Activated T-cell treated with anti-CD3 and anti-CD28 coated beads for 24 hours (primary cell): Measurements from ENCODE around the gene C11orf98.
"Not testable (repeated sequence)": the region's sequence is repeated elsewhere in the genome, so short reads cannot be mapped to it uniquely, and the experiment has no call there.

Source experiments
- DNase-seq: peaks from one replicate; pipeline ENCODE4 v3.0.0-alpha.2; 2020; ENCODE audit warnings: low read depth

Gene C11orf98

DNA sequence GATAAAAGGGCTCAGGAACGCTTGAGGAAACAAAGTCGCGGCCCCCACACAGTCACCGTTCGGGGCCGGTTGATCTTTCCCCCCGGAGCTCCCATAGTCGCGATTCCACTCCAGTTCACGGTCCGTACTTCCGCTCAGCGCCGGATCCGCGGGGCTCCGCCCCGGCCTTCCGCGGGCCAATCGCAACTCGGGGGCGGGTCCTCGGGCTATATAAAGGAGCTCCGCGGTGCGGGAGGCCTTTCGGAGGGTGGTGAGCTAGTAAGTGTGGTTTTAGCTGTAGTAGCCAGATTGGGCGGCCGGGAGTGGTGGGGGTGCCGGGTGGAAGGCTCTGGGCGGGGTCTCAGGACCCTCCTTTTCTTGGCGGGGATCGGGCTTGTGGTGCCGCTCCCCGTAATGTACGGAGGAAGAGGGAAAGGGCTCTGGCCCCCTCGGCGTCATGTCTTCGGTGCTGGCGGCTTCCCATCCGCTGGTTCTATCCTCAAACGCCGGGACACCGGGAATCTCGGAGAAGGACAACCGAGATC lies at the start of gene C11orf98, which contains the start of gene CSKMT:
TSS of gene C11orf98 (minus strand) at position 136 of the 524 bp plus-strand sequence. CDS start at position 95, 41 bp downstream.
TSS of gene CSKMT (plus strand) at position 238 of the 524 bp plus-strand sequence. CDS start 568 bp downstream, outside the sequence.
- DNase-seq: peak; percentile 95

DNA sequence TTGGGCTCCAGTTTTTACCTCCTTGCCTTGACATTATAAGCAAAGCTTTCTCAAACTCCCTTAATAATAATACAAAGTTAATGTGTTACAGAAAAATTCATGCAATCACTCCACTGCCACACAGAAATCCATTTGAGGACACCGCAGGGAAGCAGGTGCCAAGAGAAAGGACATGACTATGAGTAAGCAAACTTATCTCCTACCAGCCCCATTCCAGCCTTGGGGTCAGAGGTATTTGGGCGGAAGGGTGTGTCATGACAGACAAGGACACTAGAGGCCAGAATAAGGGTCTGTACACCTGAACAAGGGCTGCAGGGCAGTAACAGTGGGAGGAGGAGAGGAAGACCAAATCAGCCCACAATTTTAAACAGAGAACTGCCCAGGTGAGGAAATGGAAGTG lies 48.3 kb upstream of the C11orf98 start:
- no peak for DNase-seq

DNA sequence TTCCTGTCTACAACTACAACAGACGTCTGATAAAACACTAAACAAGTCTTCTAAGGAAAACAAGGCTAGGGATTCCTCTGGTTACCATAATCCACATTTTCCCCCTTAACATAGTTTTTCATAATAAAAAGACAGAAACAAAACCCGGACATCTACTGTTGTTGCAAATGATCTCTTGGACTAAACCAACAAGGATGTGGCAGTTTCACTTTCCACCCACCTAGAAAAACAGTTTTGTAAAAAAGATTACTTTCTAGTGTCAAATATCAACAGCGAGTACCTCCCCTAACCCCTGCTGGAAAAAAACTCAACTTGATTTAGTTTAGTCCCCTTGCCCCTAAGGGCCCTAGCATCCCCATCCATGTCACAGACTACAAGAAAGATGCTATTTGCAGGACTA lies 47.9 kb upstream of the C11orf98 start:
- DNase-seq: no peak

DNA sequence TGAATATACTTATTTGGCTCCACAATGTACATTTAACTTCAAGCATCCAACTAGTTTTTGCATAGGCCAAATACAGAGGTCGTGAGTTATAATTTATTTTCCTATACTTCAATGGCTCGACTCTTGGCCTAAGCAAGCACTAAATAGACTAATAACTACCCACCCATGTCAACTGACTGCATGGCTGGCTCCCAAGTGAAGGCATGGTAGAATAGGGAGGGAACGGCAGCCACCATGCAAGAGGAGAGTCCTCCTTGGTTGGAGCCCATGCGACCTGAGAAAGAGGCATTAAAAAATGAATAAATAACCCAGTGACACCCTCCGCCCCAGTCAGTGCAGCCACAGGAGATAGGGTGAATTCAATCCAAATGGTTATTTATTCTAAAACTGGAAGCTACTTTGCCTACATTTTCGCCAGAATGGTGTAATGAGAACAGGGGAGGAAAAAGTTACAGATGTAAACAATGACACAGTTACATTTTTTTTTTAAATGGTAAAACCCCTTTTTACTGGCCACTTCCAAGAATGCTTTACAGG lies 47.3 kb upstream of the C11orf98 start:
- no peak for DNase-seq

DNA sequence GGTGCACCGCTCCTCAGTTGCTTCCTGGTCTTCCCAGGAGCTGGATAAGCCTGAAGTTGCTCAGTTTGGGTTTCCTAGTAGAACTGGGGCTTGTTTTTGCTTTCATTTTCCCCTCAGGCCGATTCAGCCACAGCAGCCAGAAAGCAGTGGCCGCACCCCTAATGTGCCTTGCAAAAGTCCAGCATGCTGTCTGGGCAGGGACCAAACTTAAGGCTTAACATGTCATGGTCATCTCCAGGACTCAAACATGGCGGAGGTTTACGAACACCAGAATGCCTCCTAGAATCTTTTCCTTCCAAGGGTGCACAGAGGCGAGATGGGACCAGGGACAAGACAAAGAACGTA lies 45.0 kb upstream of the C11orf98 start:
- DNase-seq: peak; percentile 8

DNA sequence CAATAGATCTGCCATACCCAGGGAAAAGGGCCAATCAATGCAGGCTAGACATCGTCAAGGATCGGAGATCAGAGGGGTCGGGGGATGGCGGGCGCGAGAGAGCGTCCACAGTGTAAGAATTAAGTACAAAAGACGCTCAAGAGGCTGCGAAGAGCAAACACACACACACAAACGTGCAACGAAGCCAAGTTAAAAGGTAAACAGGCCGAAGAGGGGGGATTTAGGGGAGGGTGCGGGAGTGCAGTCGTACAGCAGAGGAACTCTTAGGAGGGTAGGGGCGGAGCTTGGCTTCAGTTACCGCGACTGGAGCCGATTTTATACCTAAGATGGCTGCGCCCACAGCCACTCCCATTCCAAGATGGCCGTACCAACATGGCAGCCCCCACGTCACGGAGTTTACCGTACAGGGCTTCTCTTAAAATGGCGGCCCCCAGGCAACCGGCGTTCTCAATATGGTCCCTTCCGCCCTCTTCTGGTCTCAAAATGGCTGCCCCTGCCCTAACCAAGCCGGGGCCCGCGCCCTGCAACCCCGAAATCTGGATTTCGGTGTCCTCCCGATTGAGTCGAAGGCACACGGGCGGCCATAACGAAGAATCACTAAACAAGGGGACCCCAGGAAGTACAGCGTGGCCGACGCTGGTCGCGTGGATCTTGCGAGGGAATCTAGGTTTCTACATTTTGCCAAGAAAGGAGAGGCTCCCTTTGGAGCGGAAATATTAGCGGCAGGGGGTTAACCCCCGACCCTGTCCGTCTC lies 44.4 kb upstream of the C11orf98 start:
- DNase-seq: peak; percentile 92

DNA sequence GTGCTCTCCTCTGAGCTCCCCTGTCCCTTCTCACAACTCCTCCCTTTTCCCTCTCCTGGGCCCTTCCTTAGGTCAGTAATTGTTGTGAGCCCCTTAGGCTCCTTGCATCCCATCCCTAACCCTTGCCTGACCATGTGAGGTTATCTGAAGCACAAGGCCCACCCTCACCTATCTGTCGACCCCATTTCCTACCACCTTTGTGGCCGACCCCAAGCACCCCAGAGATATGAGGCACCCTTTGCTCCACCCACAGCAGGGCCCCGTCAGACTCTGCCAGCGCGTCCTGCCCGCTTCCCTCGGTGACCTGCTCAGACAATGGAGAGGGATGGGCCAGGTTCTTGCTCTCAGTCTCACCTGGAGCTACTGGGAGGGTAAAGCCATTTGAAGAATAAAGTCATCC lies 43.8 kb upstream of the C11orf98 start:
- peak; percentile 21 for DNase-seq

DNA sequence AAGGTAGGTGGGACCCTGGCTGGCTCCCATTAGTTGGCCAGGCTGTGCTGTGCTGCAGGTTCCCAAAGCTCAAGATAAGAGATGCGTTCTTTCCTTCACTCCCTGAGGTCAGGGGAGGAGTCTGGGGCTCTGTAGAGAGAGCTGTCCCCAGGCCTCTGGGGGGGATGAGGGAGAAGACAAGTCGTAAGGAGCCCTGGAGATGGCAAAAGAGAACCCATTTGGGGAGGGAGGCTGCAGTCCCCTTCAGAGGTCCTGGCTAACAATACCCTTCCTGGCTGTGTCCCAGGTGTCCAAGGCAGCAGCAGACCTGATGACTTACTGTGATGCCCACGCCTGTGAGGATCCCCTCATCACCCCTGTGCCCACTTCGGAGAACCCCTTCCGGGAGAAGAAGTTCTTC lies 43.4 kb upstream of the C11orf98 start:
- DNase-seq: no peak

DNA sequence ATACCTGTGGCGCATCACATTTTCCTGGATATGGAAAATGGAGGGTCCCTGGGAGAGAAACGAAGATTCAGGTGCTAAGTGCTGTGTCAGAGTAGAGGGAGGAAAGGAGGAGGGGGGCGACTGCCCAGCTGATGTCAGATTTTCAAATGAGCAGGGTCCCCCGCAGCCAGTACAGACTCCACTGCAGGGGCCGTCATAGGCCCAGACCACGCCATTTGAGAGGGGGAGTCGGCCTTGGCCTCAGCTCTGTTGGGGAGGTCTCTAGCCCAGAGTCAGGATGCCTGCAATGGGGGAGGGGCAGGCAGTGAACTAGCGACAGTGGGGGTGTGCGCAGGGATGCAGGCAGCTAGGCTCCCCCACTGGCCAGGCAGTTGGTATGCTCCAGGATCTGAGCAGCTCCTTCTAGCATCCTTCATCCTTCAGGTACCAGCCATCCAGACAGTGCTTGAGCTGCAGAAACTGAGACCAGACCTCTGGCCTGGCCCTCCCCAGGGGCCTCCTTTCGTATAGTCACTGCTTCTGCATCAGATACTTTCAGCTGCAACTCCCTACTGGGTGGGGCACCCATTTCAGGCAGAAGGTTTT lies 42.4 kb upstream of the C11orf98 start, which contains the start of the genes BSCL2 and GNG3:
TSS of gene BSCL2 (minus strand) at position 148 of the 585 bp plus-strand sequence. CDS start 229 bp downstream, outside the sequence.
TSS of gene GNG3 (plus strand) at position 400 of the 585 bp plus-strand sequence. CDS start 620 bp downstream, outside the sequence.
- DNase-seq: no peak

DNA sequence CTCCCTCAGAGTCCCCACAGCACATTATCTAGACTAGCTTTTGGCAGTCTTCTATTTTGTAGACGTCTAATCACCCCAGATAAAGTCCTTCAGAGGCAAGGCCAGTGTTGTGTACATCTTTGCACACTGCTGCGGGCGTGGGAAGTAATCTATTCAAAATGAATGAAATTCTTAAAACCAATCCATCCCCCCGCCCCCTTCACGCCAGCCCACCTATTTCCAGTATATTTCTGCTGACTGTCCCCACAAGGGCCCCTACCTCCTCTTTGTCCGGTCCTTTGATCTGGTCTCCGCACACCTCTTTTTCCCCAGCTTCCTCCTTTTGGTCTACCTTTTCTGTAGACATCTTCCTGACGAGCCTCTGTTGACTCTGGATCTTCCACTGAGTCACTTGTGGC lies 41.8 kb upstream of the C11orf98 start:
- no peak for DNase-seq

DNA sequence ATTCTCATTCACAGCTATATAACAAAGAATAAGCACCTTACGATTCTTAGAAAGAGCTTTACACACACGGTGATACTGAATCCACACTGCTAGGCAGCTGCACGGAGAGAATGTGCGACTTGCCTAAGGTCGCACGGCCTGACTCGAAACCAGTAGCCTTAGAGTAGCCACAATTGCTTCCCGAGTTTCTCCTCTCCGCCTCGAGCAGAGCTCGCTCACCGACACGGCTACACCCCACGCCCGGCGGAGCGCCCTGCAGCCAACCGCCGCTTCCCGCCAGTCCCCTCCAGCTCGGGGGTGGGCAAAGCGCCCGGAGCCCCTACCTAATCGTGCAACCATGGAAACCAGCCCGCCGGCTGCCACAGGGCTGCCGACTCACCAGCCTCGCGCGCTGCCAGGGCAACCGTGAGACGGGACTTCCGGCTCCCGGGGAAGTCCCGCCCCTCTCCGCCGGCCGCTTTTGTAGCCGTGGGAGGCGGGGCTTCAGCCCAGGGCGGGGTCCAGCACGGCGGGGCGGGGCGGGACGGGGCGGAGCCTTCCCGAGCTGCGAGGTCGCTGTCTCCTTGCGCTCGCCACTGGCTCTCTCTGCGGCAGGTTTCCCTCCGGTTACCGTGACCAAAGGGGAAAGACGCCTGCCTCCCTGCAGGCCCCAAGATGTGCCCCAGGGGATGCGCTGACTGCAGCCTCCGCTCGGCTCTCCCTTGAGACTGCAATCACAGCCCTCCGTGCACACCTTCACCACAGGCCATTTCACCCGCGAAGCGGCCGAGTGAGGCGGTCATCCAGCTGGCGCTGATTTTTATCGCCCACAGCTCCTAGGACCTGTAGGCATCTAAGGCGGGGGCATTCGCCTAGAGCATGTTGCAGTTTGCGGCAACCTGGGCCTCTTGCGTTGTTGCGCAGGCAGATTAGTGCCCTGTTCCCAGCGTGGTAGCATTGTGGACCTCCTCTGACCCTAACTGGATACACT lies 41.2 kb upstream of the C11orf98 start:
- peak; percentile 92 for DNase-seq

DNA sequence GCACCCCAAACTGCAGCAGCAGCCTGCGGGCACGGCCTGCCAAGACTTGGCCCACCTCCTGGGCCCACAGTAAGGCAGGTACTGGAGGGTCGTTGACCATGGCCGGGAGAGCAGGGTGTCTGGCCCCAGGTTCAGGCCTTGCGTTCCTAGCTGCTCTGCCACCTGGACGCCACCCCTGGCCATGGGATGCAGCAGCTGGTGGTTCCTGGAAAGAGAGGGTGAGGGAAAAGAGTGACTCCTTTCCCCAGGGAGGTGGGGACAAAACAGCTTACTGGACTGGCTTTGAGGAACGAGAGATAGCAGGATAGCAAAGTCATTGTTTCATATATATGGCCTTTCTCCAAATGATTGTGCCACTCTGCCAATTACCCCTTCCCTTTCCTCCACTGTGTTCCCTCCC lies 40.4 kb upstream of the C11orf98 start:
- no peak for DNase-seq

DNA sequence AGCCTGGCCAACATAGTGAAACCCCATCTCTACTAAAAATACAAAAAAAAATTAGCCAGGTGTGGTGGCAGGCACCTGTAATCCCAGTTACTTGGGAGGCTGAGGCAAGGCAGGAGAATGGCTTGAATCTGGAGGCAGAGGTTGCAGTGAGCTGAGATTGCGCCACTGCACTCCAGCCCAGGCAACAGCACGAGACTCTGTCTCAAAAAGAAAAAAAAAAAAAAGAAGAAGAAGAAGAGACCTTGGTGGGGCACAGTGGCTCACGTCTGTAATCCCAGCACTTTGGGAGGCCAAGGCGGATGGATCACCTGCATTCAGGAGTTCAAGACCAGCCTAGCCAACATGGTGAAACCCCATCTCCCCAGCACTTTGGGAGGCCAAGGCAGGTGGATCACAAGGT lies 38.9 kb upstream of the C11orf98 start:
- DNase-seq: not testable (repeated sequence)

DNA sequence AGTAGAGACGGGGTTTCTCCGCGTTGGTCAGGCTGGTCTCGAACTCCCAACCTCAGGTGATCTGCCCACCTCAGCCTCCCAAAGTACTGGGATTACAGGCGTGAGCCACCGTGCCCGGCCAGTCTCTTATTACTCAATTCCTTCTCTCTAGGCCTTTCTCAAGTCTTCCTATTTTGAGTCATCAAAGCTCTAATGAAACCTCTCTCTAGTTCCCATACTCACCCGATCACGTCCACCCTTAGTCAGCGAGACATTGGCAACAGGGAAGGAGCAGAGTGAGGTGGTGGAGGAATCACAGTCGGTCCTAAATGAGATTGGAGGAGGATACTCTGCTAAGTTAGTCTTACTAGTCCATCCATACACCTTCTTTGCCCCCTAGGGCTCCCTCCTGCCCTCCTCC lies 37.2 kb upstream of the C11orf98 start:
- no peak for DNase-seq

DNA sequence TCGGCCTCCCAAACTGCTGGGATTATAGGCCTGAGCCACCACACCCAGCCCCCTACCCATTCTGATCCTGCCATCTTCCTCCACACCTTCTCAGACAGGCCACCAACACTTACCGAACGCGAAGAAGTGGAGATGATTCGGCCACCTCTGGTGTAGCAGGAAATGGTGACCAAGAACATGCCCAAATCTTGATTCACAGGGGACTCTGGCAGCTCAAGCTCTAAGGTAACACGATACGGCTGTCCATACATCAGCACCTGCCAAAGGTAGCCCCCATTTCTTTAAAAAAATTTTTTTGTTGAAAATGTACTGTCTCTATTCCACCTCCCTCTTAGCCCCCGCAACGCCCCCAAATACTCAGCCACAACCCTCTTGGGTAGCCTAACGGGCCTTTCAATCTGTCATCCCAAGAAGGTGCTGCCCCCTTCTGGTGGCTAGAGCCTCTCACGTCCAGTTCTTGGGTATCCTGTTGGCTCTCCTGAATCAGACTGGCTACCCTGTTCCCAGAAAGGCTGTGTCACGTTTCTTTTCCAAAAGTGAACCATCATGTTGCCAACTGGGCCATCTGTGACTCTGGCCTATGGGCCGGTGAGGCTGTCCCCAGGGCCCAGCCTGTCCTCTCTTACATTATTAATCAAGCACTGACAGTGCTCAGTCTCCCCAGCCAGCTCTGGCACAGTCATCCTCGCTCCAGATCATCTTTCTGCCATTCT lies 29.6 kb upstream of the C11orf98 start:
- DNase-seq: peak; percentile 64

DNA sequence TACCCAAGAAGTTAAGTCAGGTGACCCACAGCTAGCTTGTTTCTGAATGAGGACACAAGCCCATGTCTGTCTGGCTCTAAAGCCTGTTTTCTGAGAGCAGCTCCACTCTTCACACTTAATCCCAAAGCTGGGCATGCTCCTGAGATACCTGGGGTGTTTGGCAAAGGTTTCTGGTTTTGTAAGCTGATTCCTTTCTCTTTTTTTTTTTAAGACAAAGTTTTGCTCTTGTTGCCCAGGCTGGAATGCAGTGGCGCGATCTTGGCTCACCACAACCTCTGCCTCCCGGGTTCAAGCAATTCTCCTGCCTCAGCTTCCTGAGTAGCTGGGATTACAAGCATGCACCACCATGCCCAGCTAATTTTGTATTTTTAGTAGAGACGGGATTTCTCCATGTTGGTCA lies 28.6 kb upstream of the C11orf98 start:
- not testable (repeated sequence) for DNase-seq

DNA sequence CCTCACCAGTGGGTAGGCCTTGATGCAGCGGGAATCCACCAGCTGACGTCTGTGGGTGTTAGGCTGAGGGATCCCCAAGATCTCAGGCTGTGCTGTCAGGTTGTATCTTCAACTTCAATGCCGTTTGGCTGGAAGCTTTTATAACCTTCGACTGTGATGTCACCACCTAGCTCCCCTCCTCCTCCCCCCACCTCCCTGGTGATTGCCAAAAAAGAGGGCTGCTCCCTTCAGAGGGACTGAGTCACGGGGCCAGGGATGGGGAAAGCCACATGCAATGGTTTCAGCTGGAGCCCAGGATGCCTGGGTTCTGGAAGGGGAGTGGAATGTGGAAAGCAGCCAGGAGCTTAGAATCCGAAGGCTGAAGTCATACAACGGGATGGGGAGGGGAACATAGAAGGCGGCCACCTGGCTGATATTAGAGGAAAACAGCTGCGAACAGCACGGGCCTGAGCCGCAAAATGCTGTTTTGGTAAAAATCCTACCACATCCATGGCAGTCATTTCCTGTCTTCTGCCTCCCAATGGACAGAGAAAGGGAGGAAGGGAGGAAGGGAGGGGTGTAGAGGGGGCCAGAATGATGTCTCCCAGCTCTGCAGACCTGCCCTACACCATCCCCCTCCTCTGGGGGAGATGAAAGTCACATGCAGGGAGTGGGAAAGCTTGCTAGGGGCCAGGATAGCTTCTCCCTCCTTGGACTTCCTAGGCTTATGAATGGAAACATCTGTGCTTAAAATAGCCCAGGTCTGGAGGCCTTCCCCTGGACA lies 24.6 kb upstream of the C11orf98 start, which contains the start of gene LRRN4CL:
TSS of gene LRRN4CL (minus strand) at position 110 of the 763 bp plus-strand sequence. CDS start 1,022 bp downstream, outside the sequence.
- DNase-seq: no peak

DNA sequence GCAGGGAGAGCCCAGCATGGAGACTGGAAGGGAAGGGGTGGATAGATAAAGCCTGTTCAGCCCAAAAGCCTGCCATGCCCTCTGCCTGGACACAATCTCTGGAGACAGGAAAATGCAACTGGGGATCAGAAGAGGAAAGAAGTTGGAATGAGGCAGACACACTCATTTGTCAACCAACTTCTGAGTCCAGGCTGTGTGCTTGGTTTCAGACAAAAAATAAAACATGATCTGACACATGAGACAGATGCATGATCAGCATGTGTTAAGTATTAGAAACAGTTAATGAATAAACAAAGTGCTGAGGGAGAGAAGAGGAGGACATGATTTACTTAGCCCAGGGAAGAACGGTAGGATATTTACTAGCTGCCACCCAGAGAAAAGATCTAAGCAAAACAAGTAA lies 23.5 kb upstream of the C11orf98 start:
- DNase-seq: no peak

DNA sequence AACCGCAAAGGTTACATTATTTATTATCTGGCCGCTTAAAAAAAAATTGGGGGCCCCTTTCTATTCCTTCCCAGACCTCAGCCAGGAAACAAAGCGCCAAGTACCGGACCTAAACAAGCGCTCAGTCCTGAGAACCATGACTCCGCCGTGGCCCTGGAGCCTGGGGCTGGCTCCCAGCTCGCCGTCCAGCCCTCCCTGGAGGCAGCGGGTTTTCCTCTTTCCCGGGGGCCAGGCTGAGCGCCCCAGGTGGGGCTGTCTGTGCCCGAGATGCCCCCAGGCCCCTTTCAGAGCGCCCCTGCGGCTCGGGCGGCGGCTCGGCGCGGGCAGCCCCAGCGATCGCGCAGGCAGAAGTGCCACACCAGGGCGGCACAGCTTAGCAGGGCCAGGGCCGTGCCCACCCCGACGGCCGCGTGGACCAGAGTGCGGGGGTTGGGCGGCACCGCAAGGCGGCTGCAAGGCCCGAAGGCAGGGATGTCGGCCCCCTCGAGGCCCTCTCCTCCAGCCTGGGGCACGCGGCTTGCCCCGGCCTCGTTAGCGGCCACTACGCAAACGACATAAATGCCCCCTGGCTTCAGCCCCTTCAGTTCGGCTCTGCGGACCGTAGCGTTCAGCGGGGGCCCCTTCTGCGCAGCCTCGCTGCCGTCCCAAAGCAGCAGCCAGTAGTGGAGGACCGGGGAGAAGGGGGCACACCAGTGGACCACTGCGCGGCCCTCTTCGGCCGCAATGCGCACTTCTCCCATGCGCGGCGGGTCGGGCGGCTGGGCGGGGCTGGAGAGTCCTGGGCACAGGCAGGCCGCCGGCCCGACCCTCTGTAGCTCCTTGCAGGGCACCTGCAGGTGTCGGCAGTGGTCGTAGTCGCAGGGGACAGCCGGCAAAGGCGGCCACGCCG lies 22.7 kb upstream of the C11orf98 start:
- no peak for DNase-seq
